Suprapubic skin (tissue), 4 donors: Measurements from ENCODE around the gene EPHA1. TPM values are rescaled to one million over a fixed set of nuclear protein-coding genes. Genes with fewer than 3 reads are reported as not detected.
A peak's percentile ranks its signal among the peaks of the same experiment; 100 is the strongest.
"Not testable (repeated sequence)": the region's sequence is repeated elsewhere in the genome, so short reads cannot be mapped to it uniquely, and the experiment has no call there.

Source experiments
- DNase-seq, 2 donors: peaks; one replicate each; pipeline ENCODE4 v3.0.0-alpha.2; 2019; ENCODE audit warnings: low spot score in 2 of 2
- H3K27ac ChIP-seq: fragments of 200-600 bp; sonication (generic); one replicate; pipeline ENCODE4 v1.5.1; 2019
- H3K27me3 ChIP-seq: fragments of 200-600 bp; sonication (generic); one replicate; pipeline ENCODE4 v1.5.1; 2019
- H3K36me3 ChIP-seq: fragments of 200-600 bp; sonication (generic); one replicate; pipeline ENCODE4 v1.5.1; 2019
- H3K4me1 ChIP-seq: fragments of 200-600 bp; sonication (generic); one replicate; pipeline ENCODE4 v1.5.1; 2019
- H3K4me3 ChIP-seq: fragments of 200-600 bp; sonication (generic); one replicate; pipeline ENCODE4 v1.5.1; 2019; ENCODE audit warnings: mild to moderate bottlenecking
- H3K9me3 ChIP-seq: fragments of 200-600 bp; sonication (generic); one replicate; pipeline ENCODE4 v1.5.1; 2019
- EP300 ChIP-seq: sonication (generic); formaldehyde crosslinking; IDR thresholded peaks from one replicate; pipeline ENCODE4 v1.6.1; 2017; ENCODE audit warnings: antibody characterized with exemption
- POLR2A ChIP-seq, 2 donors: fragments of 450-650 bp; IDR thresholded peaks; one replicate each; pipeline ENCODE4 v1.6.1; 2017; ENCODE audit warnings: antibody characterized with exemption in 2 of 2, mild to moderate bottlenecking in 2 of 2, moderate library complexity in 2 of 2
- POLR2AphosphoS5 ChIP-seq, 3 donors: sonication (generic); formaldehyde crosslinking; IDR thresholded peaks; one replicate each; pipeline ENCODE4 v1.6.1; 2017; ENCODE audit warnings: antibody characterized with exemption in 3 of 3
- WGBS: methylation state at CpG from one replicate; pipeline ENCODE4 v1.1.5; 2018; 5-methylcytosine and 5-hydroxymethylcytosine counted together
- total RNA-seq, 4 donors: library from RNA; depleted of rRNA; stranded (reverse); fragments of >200 nt; gene quantifications; one replicate each; pipeline ENCODE4 v1.1.0, GENCODE V29; 2016
- TF ChIP-seq, protein P1 (sequence below), 2 donors: fragments of 200-600 bp in 1 of 2; fragments of 450-650 bp in 1 of 2; sonication (generic) in 1 of 2; IDR thresholded peaks; one replicate each; pipeline ENCODE4 v1.5.1; 2016 to 2019; ENCODE audit warnings: antibody characterized with exemption in 2 of 2, mild to moderate bottlenecking in 1 of 2, moderate library complexity in 1 of 2

EPHA1 gene
- total RNA-seq, 4 donors from 2014 or later, result 60.9 to 94.4 (median 67.7) TPM

DNA sequence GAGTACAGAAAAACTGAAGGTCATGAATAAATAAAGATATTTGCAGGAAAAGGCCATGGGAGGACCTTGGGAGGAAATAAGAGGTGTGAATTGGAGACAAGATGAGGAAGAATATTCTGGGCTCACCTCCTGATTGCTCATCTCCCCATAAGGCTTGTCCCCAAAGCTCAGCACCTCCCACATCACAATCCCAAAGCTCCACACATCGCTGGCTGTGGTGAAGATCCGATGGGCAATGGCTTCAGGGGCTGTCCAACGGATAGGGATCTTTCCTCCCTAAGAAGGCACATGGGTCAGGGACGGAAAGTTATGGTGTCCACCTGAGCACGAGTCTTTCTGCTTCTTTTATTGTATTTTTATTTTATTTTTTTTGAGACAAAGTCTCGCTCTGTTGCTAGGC is 14.6 kb downstream of the EPHA1 start:
- H3K36me3 ChIP-seq, result peaks cover 62% of the 10 kb centered on the region
- H3K9me3 ChIP-seq, result no peaks in the 10 kb centered on the region
- no peak for TF ChIP-seq EP300
- TF ChIP-seq POLR2A (IDR thresholded peaks at IDR 0.05), result no peak
- TF ChIP-seq, protein P1, sequence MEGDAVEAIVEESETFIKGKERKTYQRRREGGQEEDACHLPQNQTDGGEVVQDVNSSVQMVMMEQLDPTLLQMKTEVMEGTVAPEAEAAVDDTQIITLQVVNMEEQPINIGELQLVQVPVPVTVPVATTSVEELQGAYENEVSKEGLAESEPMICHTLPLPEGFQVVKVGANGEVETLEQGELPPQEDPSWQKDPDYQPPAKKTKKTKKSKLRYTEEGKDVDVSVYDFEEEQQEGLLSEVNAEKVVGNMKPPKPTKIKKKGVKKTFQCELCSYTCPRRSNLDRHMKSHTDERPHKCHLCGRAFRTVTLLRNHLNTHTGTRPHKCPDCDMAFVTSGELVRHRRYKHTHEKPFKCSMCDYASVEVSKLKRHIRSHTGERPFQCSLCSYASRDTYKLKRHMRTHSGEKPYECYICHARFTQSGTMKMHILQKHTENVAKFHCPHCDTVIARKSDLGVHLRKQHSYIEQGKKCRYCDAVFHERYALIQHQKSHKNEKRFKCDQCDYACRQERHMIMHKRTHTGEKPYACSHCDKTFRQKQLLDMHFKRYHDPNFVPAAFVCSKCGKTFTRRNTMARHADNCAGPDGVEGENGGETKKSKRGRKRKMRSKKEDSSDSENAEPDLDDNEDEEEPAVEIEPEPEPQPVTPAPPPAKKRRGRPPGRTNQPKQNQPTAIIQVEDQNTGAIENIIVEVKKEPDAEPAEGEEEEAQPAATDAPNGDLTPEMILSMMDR (IDR thresholded peaks at IDR 0.05), result no peak
- TF ChIP-seq POLR2AphosphoS5 (IDR thresholded peaks at IDR 0.05), result no peak
- no peak overlapping the region for H3K27ac ChIP-seq
- WGBS, result 94% methylated on average over 6 of the region's 6 CpGs
- DNase-seq, result no peak
- H3K27me3 ChIP-seq, result no peaks in the 10 kb centered on the region
- H3K4me3 ChIP-seq, result no peak overlapping the region
- peaks cover 35% of the 10 kb centered on the region for H3K4me1 ChIP-seq

DNA sequence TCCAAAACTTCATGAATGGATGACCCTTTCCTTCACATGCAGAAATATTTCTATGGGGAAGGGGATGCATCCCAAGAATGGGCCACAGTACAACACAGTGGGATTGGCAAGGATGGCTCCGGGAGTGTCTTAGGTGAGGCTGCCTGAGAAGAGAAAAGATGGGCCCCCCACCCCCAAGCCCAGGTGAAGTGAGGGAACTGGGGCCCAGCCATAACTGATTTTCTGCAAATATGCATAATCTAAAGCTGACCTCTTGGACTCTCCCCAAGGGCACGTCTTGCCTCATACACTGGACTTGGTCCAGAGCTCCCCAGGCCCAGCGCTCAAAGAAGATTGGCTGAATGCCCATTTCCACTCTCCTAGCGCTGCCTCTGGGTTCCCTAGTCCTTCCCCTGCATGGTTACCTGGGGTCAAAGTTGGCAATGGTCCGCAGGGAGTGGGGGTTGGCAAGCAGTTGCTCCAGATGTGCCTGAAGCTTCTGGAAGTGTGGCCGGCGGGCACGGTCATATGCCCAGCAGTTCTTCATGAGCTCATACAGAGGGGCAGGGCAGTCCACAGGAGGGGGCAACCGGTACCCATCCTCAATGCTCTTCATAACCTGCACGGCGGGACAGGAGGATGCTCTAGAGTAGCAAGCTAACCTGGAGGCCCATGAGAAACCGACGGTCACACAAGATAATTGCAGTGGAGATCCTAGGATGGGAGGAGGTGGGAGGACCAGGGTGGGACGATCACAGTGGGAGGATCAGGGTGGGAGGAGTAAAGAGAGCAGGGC is 15.2 kb downstream of the EPHA1 start:
- Histone ChIP-seq H3K36me3 (peaks cover 62% of the 10 kb centered on the region), H3K4me1 (peaks cover 36% of the 10 kb centered on the region), H3K4me3 (no peak overlapping the region), H3K27ac (no peak overlapping the region), H3K9me3 (no peaks in the 10 kb centered on the region), H3K27me3 (no peaks in the 10 kb centered on the region)
- no peak for DNase-seq
- WGBS, result 83% methylated on average over 14 of the region's 14 CpGs
- TF ChIP-seq EP300, result no peak
- TF ChIP-seq, protein P1 (IDR thresholded peaks at IDR 0.05), result no peak
- no peak for TF ChIP-seq POLR2AphosphoS5 (IDR thresholded peaks at IDR 0.05)
- TF ChIP-seq POLR2A (IDR thresholded peaks at IDR 0.05), result no peak

DNA sequence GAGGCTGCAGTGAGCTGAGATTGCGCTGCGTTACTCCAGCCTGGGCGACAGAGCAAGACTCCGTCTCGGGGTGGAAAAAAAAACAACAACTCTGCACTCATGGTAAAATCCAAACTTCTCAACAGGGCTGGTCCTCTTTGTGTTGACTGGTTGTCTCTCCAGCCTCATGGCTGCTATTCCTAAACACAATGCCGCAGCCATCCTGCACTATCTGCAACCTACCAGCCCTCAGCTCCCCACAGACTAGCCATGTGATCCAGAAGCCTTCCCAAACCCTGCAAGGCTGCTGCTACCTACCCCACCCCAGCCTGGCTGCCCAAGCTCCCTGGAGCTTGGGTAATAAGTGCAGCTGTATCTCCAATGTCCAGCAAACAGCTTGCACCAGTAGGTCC is 15.8 kb downstream of the EPHA1 start:
- 96% methylated on average over 6 of the region's 6 CpGs for WGBS
- H3K36me3 ChIP-seq, result peaks cover 62% of the 10 kb centered on the region
- H3K4me1 ChIP-seq, result peaks cover 40% of the 10 kb centered on the region
- no peak overlapping the region for H3K27ac ChIP-seq
- DNase-seq, result no peak
- no peaks in the 10 kb centered on the region for H3K9me3 ChIP-seq
- TF ChIP-seq POLR2A (IDR thresholded peaks at IDR 0.05) (no peak), POLR2AphosphoS5 (IDR thresholded peaks at IDR 0.05) (no peak), EP300 (no peak)
- TF ChIP-seq, protein P1 (IDR thresholded peaks at IDR 0.05), result no peak
- no peak overlapping the region for H3K4me3 ChIP-seq
- no peaks in the 10 kb centered on the region for H3K27me3 ChIP-seq

DNA sequence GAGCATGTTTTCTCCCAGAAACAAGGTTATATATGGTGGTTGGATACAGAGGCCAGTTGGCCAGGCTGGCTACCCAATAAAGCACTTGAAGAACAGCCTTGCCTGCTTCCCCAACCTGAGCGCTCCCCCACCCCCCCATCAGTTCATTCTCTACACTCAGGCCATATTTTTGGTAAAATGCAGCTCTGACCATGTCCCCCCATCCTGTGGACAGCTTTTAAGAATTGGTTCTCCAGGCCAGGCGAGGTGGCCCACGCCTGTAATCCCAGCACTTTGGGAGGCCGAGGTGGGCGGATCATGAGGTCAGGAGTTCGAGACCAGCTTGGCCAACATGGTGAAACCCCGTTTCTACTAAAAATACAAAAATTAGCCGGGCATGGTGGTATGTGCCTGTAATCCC is 16.2 kb downstream of the EPHA1 start:
- H3K27me3 ChIP-seq, H3K4me3 ChIP-seq, DNase-seq, H3K9me3 ChIP-seq: not testable (repeated sequence)
- peaks cover 42% of the 10 kb centered on the region for H3K4me1 ChIP-seq
- WGBS, result 87% methylated on average over 8 of the region's 8 CpGs
- peak overlapping the region; percentile 82 for H3K27ac ChIP-seq
- H3K36me3 ChIP-seq, result peaks cover 63% of the 10 kb centered on the region

DNA sequence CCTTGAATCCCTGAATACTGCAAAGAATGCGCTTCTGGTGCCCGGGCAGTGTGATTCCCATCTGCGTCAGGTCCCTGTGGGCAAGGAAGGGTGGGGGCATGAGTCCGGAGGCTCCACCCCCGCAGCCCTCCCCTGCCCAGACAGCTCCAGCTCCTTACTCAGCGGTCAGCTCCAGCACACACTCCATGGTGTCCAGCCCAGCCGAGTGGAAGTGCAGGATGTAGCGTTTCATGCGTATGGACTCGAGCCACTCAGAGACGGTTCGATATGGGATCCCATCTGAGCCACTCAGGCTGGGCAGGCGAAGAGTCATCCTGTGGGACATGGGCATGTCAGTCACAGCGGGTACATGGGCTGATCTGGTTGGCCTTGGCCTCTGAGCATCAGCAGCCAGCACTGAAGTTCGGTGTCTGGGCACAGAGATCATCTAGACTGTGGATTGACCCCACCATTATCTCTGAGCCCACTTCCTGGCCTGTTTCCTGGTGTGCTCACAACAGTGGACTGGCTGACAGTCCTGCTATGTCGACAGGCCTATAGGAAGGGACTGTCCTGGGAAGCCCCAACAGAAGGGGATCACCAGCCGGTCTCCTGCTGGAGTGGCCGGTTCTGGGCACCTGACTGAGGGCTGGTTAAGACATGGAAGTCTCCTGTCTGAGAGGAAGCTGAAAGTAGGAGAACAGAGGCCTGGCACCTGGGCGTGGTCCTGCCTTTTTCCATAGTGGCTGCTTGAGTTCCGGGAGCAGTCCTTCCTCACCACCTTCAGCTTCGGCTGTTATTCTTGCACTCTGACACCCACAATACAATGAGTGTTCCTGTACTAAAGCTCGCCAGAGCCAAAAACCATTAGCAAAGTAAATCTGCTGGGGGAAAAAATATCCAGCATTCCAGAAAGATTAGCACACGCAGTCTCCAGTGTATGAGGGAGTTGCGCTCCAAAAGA is 16.9 kb downstream of the EPHA1 start:
- TF ChIP-seq POLR2AphosphoS5 (IDR thresholded peaks at IDR 0.05) (no peak), POLR2A (IDR thresholded peaks at IDR 0.05) (peak in 1 of 2 donors; percentile 27)
- 59% methylated on average over 19 of the region's 24 CpGs for WGBS
- H3K36me3 ChIP-seq, result peaks cover 66% of the 10 kb centered on the region
- no peak for DNase-seq
- H3K27ac ChIP-seq, result peak overlapping the region; percentile 82
- H3K4me1 ChIP-seq, result peaks cover 48% of the 10 kb centered on the region
- no peaks in the 10 kb centered on the region for H3K9me3 ChIP-seq
- no peaks in the 10 kb centered on the region for H3K27me3 ChIP-seq
- H3K4me3 ChIP-seq, result no peak overlapping the region

DNA sequence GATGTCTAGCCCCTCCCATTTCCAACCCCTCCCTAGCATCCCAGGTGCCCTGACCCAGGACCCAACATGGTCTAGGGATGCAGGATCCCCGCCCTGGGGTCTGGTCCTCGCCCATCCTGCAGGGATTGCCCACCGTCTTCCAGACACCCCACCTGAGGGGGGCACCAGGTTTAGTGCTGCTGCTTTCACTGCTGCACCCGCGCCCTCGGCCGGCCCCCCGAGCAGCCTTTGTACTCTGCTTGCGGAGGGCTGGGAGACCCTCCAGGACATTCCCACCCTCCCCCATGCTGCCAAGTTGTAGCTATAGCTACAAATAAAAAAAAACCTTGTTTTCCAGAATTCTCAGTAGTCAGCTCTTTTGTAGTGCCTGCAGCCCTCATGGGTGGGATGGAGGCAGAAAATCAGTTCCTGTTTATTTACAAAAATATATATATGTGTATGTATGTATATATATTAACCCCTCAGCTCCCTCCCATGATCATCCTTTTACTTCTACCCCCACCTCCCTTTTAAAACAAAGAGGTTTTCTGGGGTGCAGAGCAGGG is 17.8 kb downstream of the EPHA1 start:
- Histone ChIP-seq H3K4me1 (peaks cover 57% of the 10 kb centered on the region), H3K27me3 (no peaks in the 10 kb centered on the region)
- 93% methylated on average over 3 of the region's 9 CpGs for WGBS

More for the DNA sequence above, 17.8 kb downstream of the EPHA1 start:
- Histone ChIP-seq H3K36me3 (peaks cover 66% of the 10 kb centered on the region), H3K27ac (peak overlapping the region; percentile 82), H3K9me3 (no peaks in the 10 kb centered on the region), H3K4me3 (no peak overlapping the region)
- no peak for DNase-seq
- TF ChIP-seq POLR2AphosphoS5 (IDR thresholded peaks at IDR 0.05) (no peak), EP300 (no peak), POLR2A (IDR thresholded peaks at IDR 0.05) (no peak)
- TF ChIP-seq, protein P1 (IDR thresholded peaks at IDR 0.05), result no peak
